Suprapubic skin (tissue), 4 donors: ENCODE data around the gene CSRP1.

Experiments
- CTCF ChIP-seq, 2 donors: fragments of 200-600 bp in 1 of 2; fragments of 450-650 bp in 1 of 2; sonication (generic) in 1 of 2; IDR thresholded peaks; one replicate each; pipeline ENCODE4 v1.5.1; 2016 to 2019; ENCODE audit warnings: antibody characterized with exemption in 2 of 2, mild to moderate bottlenecking in 1 of 2, moderate library complexity in 1 of 2
- POLR2A ChIP-seq, 2 donors: fragments of 450-650 bp; IDR thresholded peaks; one replicate each; pipeline ENCODE4 v1.6.1; 2017; ENCODE audit warnings: antibody characterized with exemption in 2 of 2, mild to moderate bottlenecking in 2 of 2, moderate library complexity in 2 of 2
- POLR2AphosphoS5 ChIP-seq, 3 donors: sonication (generic); formaldehyde crosslinking; IDR thresholded peaks; one replicate each; pipeline ENCODE4 v1.6.1; 2017; ENCODE audit warnings: antibody characterized with exemption in 3 of 3

GRCh38 chr1:201504799-201505502 lies 2.0 kb downstream of the CSRP1 start:
- TF ChIP-seq CTCF (IDR thresholded peaks at IDR 0.05) (no peak), POLR2A (IDR thresholded peaks at IDR 0.05) (no peak), POLR2AphosphoS5 (IDR thresholded peaks at IDR 0.05) (no peak)
